GM15510 (cell line): ENCODE measurements around the gene CHRNB2.

Experiments
- POLR2A ChIP-seq: IDR thresholded peaks from 3 replicates; pipeline ENCODE4 v1.6.1; 2011; ENCODE audit warnings: borderline replicate concordance; ENCODE audit not compliant: insufficient read length; ENCODE audit errors: extremely low read depth

CHRNB2 gene

DNA sequence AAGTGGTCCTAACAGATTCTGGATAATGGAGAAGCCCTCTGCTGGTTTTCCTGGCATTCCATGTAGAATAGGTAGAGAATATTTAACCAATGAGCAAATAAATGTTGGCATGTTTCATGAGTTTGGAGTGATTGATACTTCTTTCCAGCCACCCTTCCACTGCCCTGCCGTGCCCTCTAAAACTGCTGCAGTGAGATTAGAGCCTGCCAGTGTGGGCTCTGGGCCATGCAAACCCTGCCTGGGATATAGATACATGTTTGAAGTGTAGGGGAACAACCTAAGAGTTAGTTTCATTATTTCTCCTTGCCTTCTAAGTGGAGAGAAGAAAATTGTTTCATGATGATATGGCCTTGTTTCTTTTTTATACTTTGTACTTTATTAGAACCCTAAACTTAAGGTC lies 19.6 kb upstream of the CHRNB2 start:
- TF ChIP-seq POLR2A: no peak

DNA sequence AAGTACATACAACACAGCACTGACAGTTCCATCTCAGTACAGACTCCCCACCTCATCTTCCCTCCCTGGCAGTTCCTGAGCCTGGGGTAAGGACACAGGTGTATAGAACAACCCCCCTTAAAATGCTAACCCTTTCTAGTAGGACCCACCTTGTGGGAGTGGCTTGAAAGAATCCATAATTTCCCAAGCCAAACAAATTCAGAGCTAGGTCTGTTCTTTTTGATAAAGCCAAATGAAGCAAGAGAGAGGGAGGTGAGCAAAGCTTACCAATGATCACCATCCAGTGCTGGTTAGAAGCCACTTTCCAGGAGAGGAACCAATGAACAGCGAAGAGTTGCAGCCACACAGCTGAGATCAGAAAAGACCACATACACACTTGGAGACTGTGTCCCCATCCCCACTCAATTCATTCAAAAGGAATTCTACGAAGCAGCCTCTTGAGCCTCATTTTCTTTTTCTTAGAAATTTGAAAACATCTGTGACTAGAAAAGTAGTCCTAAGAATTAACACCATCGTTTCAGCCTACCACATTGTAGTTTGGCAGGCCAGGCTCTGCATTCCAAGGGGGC lies 18.3 kb upstream of the CHRNB2 start:
- TF ChIP-seq POLR2A: no peak

DNA sequence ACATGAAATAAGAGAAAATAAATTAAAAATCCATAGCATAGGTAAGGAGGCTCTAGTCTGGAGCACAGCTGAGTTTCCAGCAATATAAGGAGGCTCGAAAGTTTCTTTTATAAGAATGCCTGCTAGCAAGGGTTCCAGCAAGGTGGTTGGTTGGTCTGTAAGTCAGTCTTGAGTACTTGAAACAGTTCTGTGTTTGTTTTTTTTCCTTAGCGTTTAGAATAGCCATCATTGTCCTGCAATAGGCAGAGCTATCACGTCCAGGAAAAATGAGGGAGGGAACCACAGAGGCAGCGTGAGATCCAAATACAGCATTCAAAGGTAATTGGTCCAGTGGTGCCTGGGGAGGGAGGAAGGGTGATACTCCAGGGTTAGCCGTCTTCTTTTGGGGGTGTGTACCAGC lies 17.5 kb upstream of the CHRNB2 start:
- TF ChIP-seq POLR2A: no peak

DNA sequence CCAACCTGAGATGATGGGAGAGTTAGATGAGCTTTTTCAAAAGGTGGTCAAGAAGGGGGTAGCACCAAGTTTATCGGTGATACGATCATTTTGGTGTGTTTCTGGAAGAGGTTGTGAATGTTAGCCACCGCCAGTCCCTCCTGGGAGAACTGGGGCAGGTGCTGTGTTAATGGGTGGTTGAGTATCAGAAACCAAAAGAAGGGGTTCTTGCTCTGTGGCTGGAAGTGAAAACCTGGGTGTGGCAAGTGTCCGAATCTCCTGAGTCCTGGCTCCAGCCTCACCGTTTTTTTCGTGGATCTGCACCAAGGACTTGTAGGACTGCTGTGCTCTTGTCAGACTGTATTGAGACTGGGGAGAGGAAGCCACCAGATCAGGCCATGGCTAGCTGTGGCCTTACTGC lies 16.9 kb upstream of the CHRNB2 start:
- no peak for TF ChIP-seq POLR2A

DNA sequence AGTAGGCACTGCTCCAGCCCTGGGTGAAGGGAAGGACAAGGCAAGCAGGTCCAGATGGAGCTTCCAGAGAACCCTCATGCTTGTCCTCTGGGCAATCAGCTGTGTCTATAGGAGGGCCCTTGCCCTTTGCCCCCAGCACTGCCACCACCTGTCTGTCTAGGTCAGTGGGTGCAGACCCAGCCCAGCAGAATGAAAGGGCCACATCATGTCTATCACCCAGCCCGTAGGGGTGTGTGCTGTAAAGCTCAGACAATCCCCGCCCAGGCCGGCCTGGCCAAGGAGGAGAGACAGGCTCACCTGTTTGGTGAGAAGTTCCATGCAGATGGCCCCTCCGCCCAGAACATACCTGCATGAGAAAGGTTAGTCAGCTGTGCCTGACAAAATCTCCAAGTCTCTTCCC lies 16.1 kb upstream of the CHRNB2 start:
- TF ChIP-seq POLR2A: no peak

DNA sequence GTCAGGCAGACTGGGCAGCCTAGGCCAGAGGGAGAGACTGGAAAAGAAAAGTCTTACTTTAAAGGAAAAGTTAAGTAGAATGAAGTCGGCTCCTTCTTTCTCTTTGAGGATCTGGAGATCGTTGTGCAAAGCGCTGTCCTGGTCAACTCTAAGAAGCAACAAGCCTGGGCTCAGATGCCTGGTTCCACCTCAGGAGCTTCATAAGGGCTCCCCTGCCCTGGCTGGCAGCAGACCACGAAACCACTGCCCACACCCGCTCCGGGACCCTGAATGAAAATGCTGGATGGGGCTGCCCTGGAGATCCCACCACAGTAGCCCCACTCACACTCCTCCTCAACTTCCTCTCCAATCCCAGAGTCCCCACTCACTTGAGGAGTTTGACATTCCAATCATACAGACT lies 15.5 kb upstream of the CHRNB2 start:
- TF ChIP-seq POLR2A: no peak

DNA sequence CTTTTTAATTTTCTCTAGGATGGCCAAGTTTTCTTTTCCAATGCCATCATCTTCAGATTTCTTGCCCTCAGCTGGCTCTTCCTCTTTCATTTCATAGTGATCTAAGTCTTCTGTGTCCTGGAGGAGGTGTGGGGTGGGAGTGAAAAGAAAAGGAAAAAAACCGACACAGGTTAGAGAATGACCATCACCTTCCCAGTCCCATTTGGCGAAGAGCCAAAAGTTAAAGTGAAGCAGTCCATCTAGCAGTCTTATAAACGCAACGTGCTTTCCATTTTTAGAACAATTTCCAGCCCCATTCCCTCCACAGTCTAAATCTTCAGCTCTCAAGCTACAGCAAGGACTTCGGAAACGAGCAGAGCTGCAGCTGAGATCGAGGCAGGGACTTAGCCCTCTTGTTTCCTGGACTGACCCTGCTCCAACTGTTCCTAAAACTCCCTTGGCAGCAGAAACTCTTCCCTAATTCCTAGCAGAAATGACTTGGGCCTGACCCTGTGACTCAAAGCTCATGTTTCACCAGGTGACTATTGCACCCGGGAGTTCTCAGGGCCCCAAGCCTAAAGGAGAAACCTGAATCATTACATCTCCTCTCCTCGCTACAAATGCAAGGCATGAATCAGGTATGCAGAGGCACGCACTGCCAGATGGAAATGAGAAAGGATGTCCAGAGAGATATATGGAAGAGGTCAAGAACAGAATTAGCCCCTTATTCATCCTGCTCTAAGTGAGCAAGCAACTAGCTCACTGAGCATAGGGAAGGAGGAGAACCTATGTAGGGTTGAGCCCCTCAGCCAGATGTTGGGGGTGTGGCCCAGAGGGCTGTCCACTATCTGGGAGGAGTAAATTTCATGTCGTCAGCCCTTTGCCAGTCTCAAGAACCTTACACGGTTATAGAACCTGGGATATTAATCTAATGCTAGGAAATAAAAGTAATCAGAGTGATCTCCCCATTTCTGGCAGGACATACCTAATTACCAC lies 14.2 kb upstream of the CHRNB2 start:
- TF ChIP-seq POLR2A: no peak

DNA sequence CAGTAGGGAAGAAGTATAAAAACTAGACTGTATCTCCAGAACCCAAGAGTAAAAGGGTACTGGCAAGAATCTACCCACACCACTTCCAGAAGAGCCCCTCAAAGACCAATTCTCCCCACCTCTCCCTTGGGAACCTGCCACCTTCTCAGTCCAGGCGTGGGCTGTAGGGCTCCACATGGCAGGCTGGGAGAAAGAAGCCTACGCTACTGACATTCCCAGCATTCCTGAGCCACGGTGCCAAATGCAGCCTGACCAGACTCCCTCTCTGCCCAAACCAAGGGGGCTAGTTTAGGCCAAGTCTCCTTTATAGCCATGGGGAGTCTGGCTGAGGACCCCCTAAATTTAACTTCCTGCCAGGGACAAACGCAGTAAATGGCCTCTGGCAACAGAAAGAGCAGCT lies 11.2 kb upstream of the CHRNB2 start:
- TF ChIP-seq POLR2A: no peak

DNA sequence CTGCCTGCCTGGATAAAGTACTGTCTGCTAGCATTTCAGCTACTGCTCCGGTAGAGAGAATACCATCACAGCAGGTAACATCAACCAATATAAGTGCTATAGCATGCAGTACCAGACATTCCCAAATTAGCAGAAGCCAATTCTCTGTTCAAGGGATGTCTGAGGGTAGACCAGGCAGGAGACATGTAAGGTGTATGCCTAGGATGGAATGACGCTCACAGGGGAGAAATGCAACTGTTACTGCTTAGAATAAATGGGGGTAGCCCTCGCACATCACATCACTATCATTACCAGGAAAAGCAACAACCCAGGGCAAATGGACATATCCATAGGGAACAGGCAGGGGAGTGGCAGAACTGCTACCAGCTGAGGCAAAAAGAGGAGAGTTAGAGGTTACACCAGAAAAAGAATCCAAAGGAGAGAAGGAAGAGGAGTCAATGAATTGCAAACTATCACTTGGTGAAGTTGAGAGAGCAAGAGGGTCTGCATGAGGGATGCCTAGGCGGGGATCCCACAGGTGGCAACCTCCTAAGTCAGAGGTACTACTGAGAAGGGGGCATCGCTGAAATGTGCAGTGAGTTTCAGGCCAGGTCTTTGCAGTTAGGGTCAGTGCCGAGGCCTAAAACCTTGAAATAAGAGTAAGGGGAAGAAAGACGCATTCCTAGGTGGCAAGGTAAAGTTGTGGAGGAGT lies 10.2 kb upstream of the CHRNB2 start:
- TF ChIP-seq POLR2A: no peak

DNA sequence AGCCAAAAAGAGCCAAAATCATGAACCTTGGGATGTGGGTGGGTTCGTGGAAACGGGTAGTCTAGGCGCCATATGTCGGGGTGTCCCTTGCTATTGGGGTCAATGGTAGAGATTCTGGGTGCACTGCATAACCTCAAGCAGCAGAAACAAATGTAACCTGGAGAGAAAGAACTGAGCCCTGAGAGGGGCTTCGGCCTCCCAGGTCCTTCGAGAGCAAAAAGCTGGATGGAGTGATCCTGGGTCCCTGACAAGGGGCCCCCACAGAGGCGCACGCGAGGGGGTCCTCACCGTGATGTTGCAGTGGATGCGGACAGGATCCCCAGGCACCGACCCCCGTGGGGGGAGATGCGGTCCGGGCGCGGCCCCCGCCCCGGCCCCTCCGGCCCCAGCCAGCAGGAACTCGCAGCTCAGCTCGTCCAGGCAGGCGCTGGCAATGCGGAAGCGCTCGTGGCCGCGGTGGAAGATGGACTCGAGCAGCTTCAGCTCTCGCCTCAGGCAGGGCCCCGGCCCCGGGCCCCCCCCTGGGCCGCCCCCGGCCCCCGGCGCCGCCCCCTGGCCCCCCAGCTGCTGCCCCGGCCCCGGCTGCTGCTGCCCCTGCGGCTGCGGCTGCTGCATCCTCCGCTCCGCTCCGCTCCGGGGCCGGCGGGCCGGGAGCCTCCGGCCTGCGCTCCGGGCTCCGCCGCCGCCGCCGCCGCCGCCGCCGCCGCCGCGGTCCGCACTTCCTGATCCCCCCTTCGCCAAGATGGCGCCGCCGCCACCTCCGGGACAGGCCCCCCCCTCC lies 9.4 kb upstream of the CHRNB2 start, which contains the start of gene UBE2Q1:
TSS of gene UBE2Q1 (minus strand) at position 724 of the 781 bp plus-strand sequence. CDS start at position 615, 109 bp downstream.
- no peak for TF ChIP-seq POLR2A

DNA sequence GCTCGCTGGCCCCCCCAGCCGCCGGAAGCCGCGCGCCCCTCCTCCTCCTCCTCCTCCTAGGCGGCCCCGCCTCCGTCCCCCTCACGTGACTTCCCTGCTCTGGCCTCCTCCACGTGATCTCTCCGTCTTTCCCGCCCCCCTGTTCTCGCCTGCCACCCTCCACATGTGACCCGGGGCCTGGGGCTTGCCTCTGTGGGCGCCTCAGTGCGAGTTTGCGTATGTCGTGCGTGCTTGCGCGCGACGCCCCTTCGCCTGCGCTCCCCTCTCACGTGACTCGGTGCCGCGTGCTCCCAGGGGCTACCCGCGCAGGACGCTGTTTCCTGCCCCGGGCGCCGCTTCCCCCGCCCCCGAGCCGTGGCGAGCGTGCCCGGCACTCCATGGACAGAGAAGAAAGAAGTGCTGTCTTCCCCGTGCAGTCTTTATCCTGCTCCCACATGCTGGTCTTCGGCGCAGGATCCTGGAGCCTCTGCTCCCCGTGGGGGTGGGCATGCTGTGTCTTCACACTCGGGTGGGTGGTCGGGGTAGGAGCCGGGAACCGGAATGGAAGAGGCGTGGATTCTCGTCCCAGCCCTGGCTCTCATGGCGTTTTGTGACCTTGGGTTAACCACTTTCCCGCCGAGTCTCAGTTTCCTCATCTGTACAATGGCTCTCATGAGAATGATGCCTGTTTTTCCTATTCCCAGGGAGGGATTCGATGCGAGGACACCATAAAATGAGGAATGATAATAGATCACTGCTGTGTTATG lies 8.7 kb upstream of the CHRNB2 start:
- peak; percentile 58 for TF ChIP-seq POLR2A

DNA sequence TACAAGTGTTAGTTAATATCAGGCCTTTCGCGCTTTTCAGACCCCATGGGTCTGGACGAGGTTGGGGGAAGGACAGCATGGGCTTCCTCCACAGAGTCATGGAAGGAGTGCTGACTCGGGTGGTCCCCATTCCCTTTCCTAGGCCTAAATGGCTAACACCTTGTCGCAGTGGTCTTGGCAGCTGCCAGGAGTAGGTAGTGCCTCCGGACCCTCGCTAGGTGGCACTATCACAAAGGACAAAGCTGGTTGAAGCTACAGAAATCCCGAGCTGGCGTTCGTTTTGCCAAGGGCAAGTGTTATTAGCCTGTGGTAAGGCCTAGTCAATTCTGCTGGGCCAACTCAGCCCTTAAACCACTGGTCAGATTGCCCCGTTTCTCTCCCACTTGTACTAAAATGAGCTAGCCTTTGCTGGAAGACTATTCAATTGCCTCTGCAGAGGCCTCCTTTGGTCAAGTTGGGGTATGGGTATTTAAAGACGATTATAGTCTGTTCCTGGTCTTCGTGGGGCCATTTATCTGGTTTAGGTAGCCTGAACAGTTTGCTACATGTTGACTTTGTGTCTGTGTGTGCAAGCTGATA lies 8.0 kb upstream of the CHRNB2 start:
- TF ChIP-seq POLR2A: no peak

DNA sequence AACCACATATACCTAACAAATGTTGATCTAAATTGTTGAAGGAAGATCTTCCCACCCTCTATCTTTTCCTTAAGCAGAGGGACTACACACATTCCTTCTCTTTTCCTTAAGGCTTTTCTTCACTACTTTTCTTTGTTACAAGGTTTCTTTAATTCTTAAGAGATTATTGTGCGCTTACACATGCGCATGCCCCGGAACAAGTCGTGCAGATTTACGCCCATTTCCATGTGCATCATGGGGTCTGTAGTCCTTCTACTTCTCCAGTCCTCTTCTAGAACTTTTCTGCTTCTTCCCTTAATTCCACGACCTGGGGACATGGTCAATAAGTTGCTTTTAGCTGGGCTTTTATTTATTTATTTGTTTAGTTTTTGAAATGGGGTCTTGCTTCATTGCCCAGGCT lies 1.7 kb upstream of the CHRNB2 start:
- TF ChIP-seq POLR2A: no peak
